Hepatocyte (in vitro differentiated cells): ENCODE results near the gene TVP23A.
"Not testable (repeated sequence)": the region's sequence is repeated elsewhere in the genome, so short reads cannot be mapped to it uniquely, and the experiment has no call there.

ENCODE experiments used
- CTCF ChIP-seq: fragments of 200-600 bp; sonication (generic); IDR thresholded peaks from 2 replicates; pipeline ENCODE4 v1.5.1; 2016; ENCODE audit warnings: antibody characterized with exemption, mild to moderate bottlenecking; ENCODE audit not compliant: poor library complexity
- EZH2 ChIP-seq: fragments of 200-600 bp; sonication (generic); IDR thresholded peaks from 2 replicates; pipeline ENCODE4 v1.6.1; 2016; ENCODE audit warnings: antibody characterized with exemption, mild to moderate bottlenecking, borderline replicate concordance

GRCh38 chr16:10830240-10830639, 11.6 kb upstream of the TVP23A start:
- TF ChIP-seq CTCF, EZH2: not testable (repeated sequence)
